GM12891 (cell line): ENCODE measurements around the gene NINL.

Experiments used
- POLR2A ChIP-seq: IDR thresholded peaks from 2 replicates; pipeline ENCODE4 v1.6.1; 2011; ENCODE audit warnings: low read depth, low read length, control low read depth
- POLR2AphosphoS5 ChIP-seq: IDR thresholded peaks from 2 replicates; pipeline ENCODE4 v1.6.1; 2011; ENCODE audit warnings: low read depth, low read length, control low read depth
- POU2F2 ChIP-seq: IDR thresholded peaks from 2 replicates; pipeline ENCODE4 v1.6.1; 2011; ENCODE audit warnings: low read depth, mild to moderate bottlenecking, control low read depth, low read length, moderate library complexity
- SPI1 ChIP-seq: IDR thresholded peaks from 2 replicates; pipeline ENCODE4 v1.6.1; 2011; ENCODE audit warnings: low read depth, low read length, control low read depth
- TAF1 ChIP-seq: IDR thresholded peaks from 2 replicates; pipeline ENCODE4 v1.6.1; 2011; ENCODE audit warnings: low read depth, low read length, control low read depth

- TF ChIP-seq POLR2A (no peak), TAF1 (no peak), POLR2AphosphoS5 (no peak), SPI1 (no peak), POU2F2 (no peak)
Measured at GRCh38 chr20:25543068-25543467, 42.3 kb downstream of the NINL start.
